Left lung (tissue), 10 donors: ENCODE data around the gene CHERP. TPM values are rescaled to one million over a fixed set of nuclear protein-coding genes. Genes with fewer than 3 reads are reported as not detected.
A peak's percentile ranks its signal among the peaks of the same experiment; 100 is the strongest.

Experiments
- ATAC-seq: fragments of 200-7000 bp; cut with Tn5 transposase; one replicate; pipeline ENCODE4 v1.9.1; 2020; ENCODE audit warnings: moderate library complexity
- DNase-seq, 4 donors: peaks; one replicate each; pipeline ENCODE4 v3.0.0-alpha.2; 2013 to 2020
- H3K27ac ChIP-seq, 2 donors: fragments of 200-600 bp; sonication (generic) in 1 of 2; one replicate each; pipeline versions ENCODE4 v1.5.0 to v1.8.0; 2020 to 2021
- H3K27me3 ChIP-seq, 2 donors: fragments of 200-600 bp; sonication (generic) in 1 of 2; one replicate each; pipeline versions ENCODE4 v1.5.0 to v1.8.0; 2020 to 2021
- H3K36me3 ChIP-seq, 2 donors: fragments of 200-600 bp; sonication (generic) in 1 of 2; one replicate each; pipeline versions ENCODE4 v1.5.0 to v1.8.0; 2020 to 2021
- H3K4me1 ChIP-seq, 2 donors: fragments of 200-600 bp; one replicate each; pipeline ENCODE4 v1.8.0; 2021
- H3K4me3 ChIP-seq, 2 donors: fragments of 200-600 bp; sonication (generic) in 1 of 2; one replicate each; pipeline versions ENCODE4 v1.5.0 to v1.8.0; 2020 to 2021; ENCODE audit warnings: mild to moderate bottlenecking in 1 of 2
- H3K9me3 ChIP-seq, 2 donors: fragments of 200-600 bp; sonication (generic) in 1 of 2; one replicate each; pipeline versions ENCODE4 v1.5.0 to v1.8.0; 2020 to 2021
- intact Hi-C, 2 donors: fragments of 100-400 bp; cut with DNase I; formaldehyde crosslinking; loops; one replicate each; pipeline versions ENCODE4 v1.11.2 to v1.14.2; 2022
- polyA plus RNA-seq, 6 donors: library from polyadenylated mRNA; unstranded; fragments of 120-200 nt; gene quantifications; one replicate each; pipeline ENCODE4 v1.2.1, GENCODE V29; 2013; ENCODE audit not compliant: insufficient read length in 6 of 6
- total RNA-seq, 2 donors: library from RNA; stranded (reverse); fragmentation: NEBNext Ultra II Directional; extraction: Animal tissue kit (Norgen Biotek cat#: 25700); gene quantifications; one replicate each; pipeline ENCODE4 v1.2.1, GENCODE V29; 2021
- TF ChIP-seq, protein P1 (sequence below), 2 donors: fragments of 200-600 bp; sonication (generic) in 1 of 2; IDR thresholded peaks; one replicate each; pipeline versions ENCODE4 v1.5.0 to v1.8.0; 2021; ENCODE audit warnings: antibody characterized with exemption in 2 of 2
- donor health status: DM: no; HTN: yes; CAD: no.
- donor health status: DM: no; HTN: no; CAD: no.

Gene CHERP
- total and polyA plus RNA-seq, 8 donors, result 28.1 to 52.3 (median 40.3) TPM

DNA sequence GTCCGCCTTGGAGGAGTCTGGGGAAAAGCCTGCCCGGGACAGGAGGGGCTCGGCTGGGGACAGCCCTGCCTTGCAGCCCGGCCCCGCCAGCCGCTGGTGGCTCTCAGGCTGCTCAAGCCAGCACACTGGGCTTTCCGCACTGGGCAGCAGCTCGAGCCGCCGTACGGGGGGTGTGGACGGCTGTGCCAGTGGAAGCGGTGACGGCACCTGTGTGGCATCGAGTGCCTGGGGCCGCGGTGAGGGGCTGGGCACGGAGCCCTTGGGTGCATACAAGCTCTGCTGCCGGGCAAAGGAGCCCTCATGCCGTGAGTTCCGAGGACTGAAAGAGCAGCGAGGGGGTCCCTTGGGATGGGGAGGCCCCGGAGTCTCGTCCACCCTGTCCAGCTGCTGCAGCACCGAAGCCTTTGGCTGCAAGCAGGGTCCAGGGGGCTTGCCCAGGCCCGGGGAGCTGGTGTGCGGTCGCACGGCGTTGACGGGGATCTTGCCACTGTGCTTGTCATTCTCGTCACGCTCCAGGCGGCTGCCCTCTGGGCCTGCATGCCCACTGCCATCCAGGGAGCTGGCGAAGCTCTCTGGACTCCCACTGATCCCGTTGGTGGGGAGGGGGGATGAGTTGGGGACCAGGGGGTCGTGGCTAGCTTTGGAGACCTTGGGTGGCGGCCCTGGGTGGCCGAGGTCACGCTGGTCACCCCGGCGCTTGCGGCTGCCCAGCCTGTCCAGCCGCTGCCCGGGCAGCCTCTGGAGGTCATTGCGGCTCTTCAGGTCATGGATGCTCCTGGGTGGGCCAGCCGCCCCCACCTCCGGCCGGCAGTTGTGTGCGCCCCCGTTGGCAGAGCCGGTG is 34.7 kb upstream of the CHERP start:
- ATAC-seq (no peak), DNase-seq (no peak)
- Histone ChIP-seq H3K36me3 (peaks cover 0 to 40% of the 10 kb centered on the region in 2 donors), H3K4me1 (peaks cover 15 to 46% of the 10 kb centered on the region in 2 donors), H3K27ac (no peak overlapping the region), H3K27me3 (no peaks in the 10 kb centered on the region), H3K9me3 (no peaks in the 10 kb centered on the region), H3K4me3 (no peak overlapping the region)
- intact Hi-C loops, result loop anchor here in 1 of 2 donors (10.0 kb wide), 1 partner anchor 48 kb away; the partner anchor contains the start of gene MED26
- TF ChIP-seq, protein P1, sequence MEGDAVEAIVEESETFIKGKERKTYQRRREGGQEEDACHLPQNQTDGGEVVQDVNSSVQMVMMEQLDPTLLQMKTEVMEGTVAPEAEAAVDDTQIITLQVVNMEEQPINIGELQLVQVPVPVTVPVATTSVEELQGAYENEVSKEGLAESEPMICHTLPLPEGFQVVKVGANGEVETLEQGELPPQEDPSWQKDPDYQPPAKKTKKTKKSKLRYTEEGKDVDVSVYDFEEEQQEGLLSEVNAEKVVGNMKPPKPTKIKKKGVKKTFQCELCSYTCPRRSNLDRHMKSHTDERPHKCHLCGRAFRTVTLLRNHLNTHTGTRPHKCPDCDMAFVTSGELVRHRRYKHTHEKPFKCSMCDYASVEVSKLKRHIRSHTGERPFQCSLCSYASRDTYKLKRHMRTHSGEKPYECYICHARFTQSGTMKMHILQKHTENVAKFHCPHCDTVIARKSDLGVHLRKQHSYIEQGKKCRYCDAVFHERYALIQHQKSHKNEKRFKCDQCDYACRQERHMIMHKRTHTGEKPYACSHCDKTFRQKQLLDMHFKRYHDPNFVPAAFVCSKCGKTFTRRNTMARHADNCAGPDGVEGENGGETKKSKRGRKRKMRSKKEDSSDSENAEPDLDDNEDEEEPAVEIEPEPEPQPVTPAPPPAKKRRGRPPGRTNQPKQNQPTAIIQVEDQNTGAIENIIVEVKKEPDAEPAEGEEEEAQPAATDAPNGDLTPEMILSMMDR (IDR thresholded peaks at IDR 0.05), result no peak

DNA sequence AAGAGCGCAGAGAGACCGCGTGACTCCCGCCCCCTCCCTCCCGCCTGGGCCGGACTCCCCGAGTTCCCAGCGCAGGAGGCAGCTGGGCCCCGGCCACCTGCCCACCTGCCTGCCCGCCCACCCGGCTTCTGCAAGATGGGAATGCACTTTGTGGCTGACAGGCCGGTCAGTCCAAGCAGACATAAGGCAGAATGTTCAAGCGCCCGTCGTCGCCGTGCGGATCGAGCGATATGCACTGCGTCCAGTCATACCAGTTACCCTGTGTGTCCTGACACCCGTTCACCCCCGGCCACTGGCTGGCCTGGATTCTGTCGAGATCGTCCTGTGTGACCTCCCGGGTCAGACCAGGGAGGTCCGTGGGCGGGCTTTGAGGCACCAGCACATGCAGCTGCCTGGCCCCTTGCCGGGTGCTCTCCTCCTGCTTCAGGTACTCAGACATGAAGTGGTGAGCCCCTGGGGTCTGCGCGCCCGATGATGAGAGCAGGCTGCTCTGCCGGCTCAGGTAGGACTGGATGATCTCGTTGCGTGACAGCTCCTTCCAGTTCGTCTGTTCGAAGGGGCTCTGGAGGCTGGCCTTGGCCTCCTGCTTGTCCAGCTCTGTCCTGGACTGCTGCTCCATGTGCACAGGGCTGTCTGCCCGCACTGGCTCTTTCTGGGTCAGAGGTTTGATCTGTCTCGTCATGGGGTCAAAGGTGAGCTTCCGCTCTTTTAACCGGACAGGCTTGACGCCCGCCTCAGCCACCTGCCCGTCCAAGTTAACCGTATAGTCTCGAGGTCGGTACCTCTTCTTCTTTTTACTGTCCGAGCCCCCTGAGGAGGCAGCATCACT is 33.8 kb upstream of the CHERP start:
- intact Hi-C loops, result loop anchor here in 1 of 2 donors (10.0 kb wide), 1 partner anchor 49 kb away; the partner anchor contains the start of gene MED26
- DNase-seq (no peak), ATAC-seq (no peak)
- Histone ChIP-seq H3K27me3 (no peaks in the 10 kb centered on the region), H3K36me3 (peaks cover 0 to 40% of the 10 kb centered on the region in 2 donors), H3K4me3 (no peak overlapping the region), H3K9me3 (no peaks in the 10 kb centered on the region), H3K27ac (no peak overlapping the region), H3K4me1 (peaks cover 19 to 43% of the 10 kb centered on the region in 2 donors)
- TF ChIP-seq, protein P1 (IDR thresholded peaks at IDR 0.05), result no peak

- H3K4me3 ChIP-seq, result no peak overlapping the region
- H3K4me1 ChIP-seq, result peaks cover 23 to 45% of the 10 kb centered on the region in 2 donors
- H3K36me3 ChIP-seq, result peaks cover 0 to 40% of the 10 kb centered on the region in 2 donors
- no peaks in the 10 kb centered on the region for H3K27me3 ChIP-seq
- DNase-seq, result no peak
- TF ChIP-seq, protein P1 (IDR thresholded peaks at IDR 0.05), result no peak
- intact Hi-C loops, result loop anchor here in 1 of 2 donors (10.0 kb wide), 1 partner anchor 50 kb away; the partner anchor contains the start of gene MED26
- no peaks in the 10 kb centered on the region for H3K9me3 ChIP-seq
- no peak overlapping the region for H3K27ac ChIP-seq
- ATAC-seq, result no peak
Observed at GRCh38 chr19:16575282-16575681, 33.0 kb upstream of the CHERP start.

DNA sequence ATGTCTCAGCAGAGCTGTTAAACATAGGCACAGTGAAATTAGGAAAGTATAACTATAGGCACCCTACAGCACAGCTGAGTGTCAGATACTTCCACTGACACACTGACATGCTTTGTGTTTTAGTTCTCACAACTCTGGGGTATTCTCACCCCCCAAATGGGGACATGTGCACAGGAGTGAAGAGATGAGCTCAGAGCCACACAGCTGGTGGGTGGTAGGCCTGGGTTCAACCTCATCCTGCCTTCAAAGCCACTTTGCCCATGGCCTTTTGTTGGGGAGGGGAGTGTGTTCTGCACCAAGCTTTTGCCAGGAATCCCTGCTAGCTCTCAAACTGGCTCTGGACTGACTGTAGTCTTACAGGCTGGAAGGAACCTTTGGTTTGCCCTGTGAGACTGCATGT is 31.7 kb upstream of the CHERP start:
- Histone ChIP-seq H3K9me3 (no peaks in the 10 kb centered on the region), H3K27me3 (no peaks in the 10 kb centered on the region), H3K4me1 (peaks cover 35 to 55% of the 10 kb centered on the region in 2 donors), H3K36me3 (peaks cover 0 to 50% of the 10 kb centered on the region in 2 donors), H3K4me3 (peak overlapping the region in 1 of 2 donors; percentile 95), H3K27ac (no peak overlapping the region)
- ATAC-seq (no peak), DNase-seq (no peak)
- intact Hi-C loops, result loop anchor here in 1 of 2 donors (10.0 kb wide), 1 partner anchor 51 kb away; the partner anchor contains the start of gene MED26
- TF ChIP-seq, protein P1 (IDR thresholded peaks at IDR 0.05), result no peak
